Activated naive CD8-positive, alpha-beta T cell (primary cell): ENCODE measurements around the gene IGSF6.
A peak's percentile ranks its signal among the peaks of the same experiment; 100 is the strongest.
"Not testable (repeated sequence)": the region's sequence is repeated elsewhere in the genome, so short reads cannot be mapped to it uniquely, and the experiment has no call there.

ENCODE experiments used
- H3K27ac Mint-ChIP-seq: one replicate; pipeline ENCODE4 v1.8.0; 2021; ENCODE audit warnings: mixed read lengths
- H3K27me3 Mint-ChIP-seq: one replicate; pipeline ENCODE4 v1.8.0; 2021; ENCODE audit warnings: mixed read lengths
- H3K36me3 Mint-ChIP-seq: one replicate; pipeline ENCODE4 v1.8.0; 2021; ENCODE audit warnings: mixed read lengths
- H3K4me1 Mint-ChIP-seq: one replicate; pipeline ENCODE4 v1.8.0; 2021; ENCODE audit warnings: low read depth, mixed read lengths
- H3K4me3 Mint-ChIP-seq: one replicate; pipeline ENCODE4 v1.8.0; 2021; ENCODE audit warnings: mild to moderate bottlenecking, mixed read lengths
- H3K9me3 Mint-ChIP-seq: one replicate; pipeline ENCODE4 v1.8.0; 2021; ENCODE audit warnings: low read depth, mixed read lengths

The IGSF6 gene

DNA sequence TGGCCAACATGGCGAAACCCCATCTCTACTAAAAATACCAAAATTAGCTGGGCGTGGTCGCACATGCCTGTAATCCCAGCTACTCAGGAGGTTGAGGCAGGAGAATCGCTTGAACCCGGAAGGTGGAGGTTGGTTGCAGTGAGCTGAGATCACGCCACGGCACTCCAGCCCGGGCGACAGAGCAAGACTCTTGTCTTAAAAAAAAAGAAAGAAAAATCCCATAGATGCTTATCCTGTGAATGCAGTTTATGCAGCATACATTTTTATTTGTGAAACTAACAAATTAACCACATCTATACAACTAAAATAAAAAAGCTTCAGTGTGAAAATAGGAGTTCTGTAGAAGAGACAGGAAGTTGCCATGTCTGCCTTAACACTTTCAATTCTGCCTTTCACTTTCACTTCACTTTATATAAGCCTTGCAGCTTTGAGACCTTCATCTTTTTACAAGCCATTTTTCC is 7.1 kb downstream of the IGSF6 start:
- Mint-ChIP-seq H3K4me3 (peak overlapping the region; percentile 83), H3K36me3 (peaks cover 3% of the 10 kb centered on the region), H3K4me1 (peaks cover 56% of the 10 kb centered on the region), H3K27ac (peak overlapping the region; percentile 93), H3K27me3 (no peaks in the 10 kb centered on the region), H3K9me3 (no peaks in the 10 kb centered on the region)

DNA sequence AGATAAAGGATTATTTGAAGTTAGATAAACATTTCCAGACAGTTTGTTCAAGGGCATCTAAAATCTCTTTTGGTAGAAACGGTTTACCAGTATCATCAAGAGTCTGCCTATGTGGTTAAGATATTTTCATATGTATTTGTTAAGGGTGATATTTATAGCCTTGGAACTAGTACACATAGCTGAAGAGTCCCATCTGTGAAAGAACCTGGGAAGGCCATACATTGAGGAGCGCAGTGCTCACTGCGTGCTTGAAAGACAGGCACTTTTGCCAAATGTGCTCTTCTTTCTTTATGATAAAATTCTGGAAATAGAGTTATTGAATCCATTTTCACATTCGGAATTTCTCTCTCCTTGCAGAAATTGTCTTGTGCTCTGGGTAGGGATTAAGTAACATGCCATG is 7.7 kb downstream of the IGSF6 start:
- H3K9me3 Mint-ChIP-seq: no peaks in the 10 kb centered on the region
- peaks cover 3% of the 10 kb centered on the region for H3K36me3 Mint-ChIP-seq
- H3K4me1 Mint-ChIP-seq: peaks cover 56% of the 10 kb centered on the region
- peak overlapping the region; percentile 93 for H3K27ac Mint-ChIP-seq
- H3K4me3 Mint-ChIP-seq: peak overlapping the region; percentile 83
- H3K27me3 Mint-ChIP-seq: no peaks in the 10 kb centered on the region

DNA sequence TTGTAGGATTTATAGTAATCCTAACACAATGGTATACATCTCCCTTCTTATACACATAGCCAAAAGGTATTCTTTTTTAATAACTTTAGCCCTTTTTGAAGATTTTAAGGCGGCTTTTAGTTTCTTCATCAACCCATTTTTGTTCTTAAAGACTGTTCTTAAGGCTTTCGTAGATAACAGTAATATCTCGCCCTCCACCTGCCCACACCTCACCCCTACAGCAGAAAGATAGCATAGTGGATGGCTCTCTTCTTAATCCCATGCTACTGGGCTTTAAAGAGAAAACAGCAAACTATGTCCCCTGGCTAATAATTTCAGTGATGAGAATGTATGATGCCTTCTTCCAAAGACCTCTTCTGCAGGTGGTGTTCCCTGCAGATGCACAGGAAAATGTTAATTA is 8.6 kb downstream of the IGSF6 start:
- Mint-ChIP-seq H3K27ac (peak overlapping the region; percentile 22), H3K27me3 (no peaks in the 10 kb centered on the region), H3K4me3 (no peak overlapping the region), H3K9me3 (no peaks in the 10 kb centered on the region), H3K4me1 (peaks cover 60% of the 10 kb centered on the region), H3K36me3 (peaks cover 3% of the 10 kb centered on the region)

DNA sequence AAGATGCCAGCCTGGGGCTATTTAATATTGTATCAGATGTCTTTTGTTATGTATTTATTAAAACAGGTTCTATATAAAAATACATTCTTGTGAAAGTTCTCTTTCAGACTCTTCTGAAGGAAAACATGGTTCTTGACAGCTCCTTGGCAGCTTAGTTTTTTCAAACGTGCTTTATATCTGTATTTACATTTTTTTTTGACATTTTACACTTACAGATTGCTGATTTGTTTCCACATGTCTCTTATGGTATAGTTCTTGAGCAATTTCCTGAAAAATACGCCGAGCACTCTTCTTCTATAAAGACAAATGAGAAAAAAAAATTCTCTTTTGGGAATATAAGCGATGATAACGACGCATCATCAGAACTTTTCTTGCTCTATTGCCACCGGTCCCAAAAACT is 9.5 kb downstream of the IGSF6 start:
- H3K4me3 Mint-ChIP-seq: no peak overlapping the region
- H3K4me1 Mint-ChIP-seq: peaks cover 58% of the 10 kb centered on the region
- peaks cover 3% of the 10 kb centered on the region for H3K36me3 Mint-ChIP-seq
- no peak overlapping the region for H3K27ac Mint-ChIP-seq
- no peaks in the 10 kb centered on the region for H3K9me3 Mint-ChIP-seq
- no peaks in the 10 kb centered on the region for H3K27me3 Mint-ChIP-seq

DNA sequence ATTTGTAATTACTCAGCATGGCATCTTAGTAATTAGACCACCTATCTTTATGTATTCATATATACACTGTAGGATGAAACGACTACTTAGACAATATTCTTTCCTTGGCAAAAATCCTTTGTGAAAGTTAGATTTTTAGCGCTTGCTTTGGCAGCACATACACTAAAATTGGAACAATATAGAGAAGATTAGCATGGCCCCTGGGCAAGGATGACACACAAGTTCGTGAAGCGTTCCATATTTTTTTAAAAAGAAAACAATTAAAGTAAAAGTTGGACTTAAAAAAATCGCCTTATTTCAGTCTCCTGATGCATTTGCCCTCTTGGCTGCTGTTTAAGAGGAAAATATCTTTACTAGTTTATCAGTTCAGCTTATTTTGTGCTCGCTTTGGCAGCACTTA is 10.5 kb downstream of the IGSF6 start:
- Mint-ChIP-seq H3K27me3 (no peaks in the 10 kb centered on the region), H3K27ac (no peak overlapping the region), H3K9me3 (no peaks in the 10 kb centered on the region), H3K4me1 (peaks cover 53% of the 10 kb centered on the region), H3K4me3 (no peak overlapping the region), H3K36me3 (peaks cover under 1% of the 10 kb centered on the region)

DNA sequence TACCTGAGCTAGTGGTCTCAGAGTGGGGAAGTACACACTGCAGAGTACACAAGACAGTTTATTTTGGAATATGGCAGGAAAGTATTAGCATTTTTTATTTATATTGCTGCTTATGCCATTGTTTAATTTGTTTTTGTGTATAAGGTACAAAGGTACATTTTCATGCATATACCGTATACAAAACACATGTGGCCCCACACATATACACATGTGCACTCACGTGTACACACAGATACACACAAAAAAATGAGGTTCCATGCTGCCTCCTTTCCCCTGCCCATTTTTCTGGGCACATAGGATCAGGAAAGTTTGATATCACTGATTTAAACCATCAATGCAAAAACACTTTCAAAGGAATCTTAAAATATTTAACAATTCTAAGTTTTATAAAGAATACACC is 12.9 kb downstream of the IGSF6 start:
- Mint-ChIP-seq H3K36me3 (no peaks in the 10 kb centered on the region), H3K27ac (no peak overlapping the region), H3K4me1 (peaks cover 31% of the 10 kb centered on the region), H3K4me3 (no peak overlapping the region), H3K27me3 (no peaks in the 10 kb centered on the region), H3K9me3 (no peaks in the 10 kb centered on the region)

DNA sequence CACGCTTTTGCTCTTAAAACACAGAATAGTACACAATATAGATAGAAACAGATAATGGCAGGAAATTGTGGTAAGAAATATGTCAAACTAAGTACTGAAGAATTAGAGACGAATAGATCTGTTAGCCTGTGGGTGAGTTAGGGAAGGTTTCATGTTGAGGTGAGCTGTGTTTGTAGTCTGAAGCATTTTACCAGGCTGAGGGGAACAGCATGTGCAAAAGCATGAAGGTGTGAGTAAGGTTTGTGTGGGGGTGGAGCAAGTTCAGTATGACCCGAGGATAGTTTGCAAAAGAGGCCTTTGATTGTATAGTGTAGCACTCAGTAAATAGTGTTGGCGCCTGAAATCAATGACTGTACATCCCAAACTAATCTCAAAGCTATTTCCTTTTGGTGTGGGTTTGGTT is 13.8 kb downstream of the IGSF6 start:
- H3K27ac Mint-ChIP-seq: peak overlapping the region; percentile 31
- H3K4me3 Mint-ChIP-seq: no peak overlapping the region
- peaks cover 24% of the 10 kb centered on the region for H3K4me1 Mint-ChIP-seq
- no peaks in the 10 kb centered on the region for H3K36me3 Mint-ChIP-seq
- no peaks in the 10 kb centered on the region for H3K27me3 Mint-ChIP-seq
- no peaks in the 10 kb centered on the region for H3K9me3 Mint-ChIP-seq

DNA sequence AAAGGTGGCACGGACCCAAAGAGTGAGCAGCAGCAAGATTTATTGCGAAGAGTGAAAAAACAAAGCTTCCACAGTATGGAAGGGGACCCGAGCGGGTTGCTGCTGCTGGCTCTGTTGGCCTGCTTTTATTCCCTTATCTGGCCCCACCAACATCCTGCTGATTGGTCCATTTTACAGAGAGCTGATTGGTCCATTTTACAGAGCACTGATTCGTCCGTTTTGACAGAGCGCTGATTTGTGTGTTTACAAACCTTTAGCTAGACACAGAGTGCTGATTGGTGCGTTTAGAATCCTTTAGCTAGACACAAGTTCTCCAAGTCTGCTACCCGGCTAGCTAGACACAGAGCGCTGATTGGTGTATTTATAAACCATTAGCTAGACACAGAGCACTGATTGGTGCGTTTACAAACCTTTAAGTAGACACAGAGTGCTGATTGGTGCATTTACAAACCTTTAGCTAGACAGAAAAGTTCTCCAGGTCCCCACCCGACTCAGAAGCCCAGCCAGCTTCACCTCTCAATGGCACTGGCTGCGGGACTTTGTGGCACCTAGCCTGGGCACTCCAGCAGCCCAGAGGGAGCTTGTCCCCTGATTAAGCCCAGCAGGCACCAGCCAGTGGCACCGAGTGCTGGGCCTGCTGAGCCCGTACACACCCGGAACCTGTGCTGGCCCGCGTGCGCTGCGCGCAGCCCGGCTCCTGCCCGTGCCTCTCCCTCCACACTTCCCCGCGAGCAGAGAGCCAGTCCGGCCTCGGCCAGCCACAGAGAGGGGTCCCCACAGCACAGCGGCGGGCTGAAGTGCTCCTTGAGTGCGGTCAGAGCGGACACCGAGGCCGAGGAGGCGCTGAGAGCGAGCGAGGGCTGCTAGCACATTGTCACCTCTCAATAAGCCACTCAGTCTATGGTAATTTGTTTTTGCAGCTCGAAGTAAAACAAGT is 15.1 kb downstream of the IGSF6 start:
- Mint-ChIP-seq H3K27ac (peak overlapping the region; percentile 13), H3K4me1 (peaks cover 24% of the 10 kb centered on the region), H3K27me3 (no peaks in the 10 kb centered on the region), H3K36me3 (no peaks in the 10 kb centered on the region), H3K9me3 (no peaks in the 10 kb centered on the region), H3K4me3 (no peak overlapping the region)

DNA sequence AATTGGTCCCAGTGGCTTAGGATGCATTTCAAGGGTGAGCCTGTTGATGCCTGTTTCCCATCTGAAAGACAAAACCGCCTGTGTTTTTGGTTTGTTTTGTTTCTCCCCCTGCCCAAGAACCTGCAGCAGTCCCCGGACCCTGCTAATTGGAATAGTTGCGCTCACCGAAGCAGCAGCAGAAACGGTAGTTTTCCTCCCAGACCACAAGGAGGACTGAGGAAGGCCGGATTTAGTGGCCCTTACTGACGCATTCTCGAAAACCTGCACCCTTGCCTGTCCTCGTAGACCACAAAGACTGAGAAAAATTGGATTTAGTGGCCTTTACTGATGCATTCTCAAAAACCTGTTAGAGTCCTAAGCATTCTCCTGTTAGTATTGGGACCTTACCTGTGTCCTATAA is 16.7 kb downstream of the IGSF6 start:
- H3K4me1 Mint-ChIP-seq: peaks cover 26% of the 10 kb centered on the region
- H3K9me3 Mint-ChIP-seq, H3K4me3 Mint-ChIP-seq, H3K36me3 Mint-ChIP-seq, H3K27ac Mint-ChIP-seq, H3K27me3 Mint-ChIP-seq: not testable (repeated sequence)

DNA sequence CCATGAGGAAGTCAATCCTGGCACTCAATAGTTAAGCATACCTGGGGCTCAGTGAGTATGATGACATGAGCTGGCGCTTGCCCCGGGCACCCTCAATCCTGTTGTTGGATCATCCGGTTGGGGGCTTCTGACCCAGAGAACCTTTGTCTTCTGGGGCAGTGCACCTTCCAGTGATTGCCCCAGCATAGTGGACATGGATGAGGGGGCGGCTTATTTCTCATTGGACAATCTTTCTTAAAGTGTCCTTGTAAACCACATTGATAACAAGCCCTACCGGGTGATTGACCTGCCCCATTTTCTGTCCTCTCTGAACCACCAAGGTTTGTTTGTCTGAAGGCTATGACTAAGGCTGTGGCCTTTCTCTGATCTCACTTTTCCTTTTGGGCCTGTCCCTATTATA is 18.2 kb downstream of the IGSF6 start:
- no peaks in the 10 kb centered on the region for H3K36me3 Mint-ChIP-seq
- H3K27me3 Mint-ChIP-seq: no peaks in the 10 kb centered on the region
- peaks cover 23% of the 10 kb centered on the region for H3K4me1 Mint-ChIP-seq
- H3K4me3 Mint-ChIP-seq: no peak overlapping the region
- H3K9me3 Mint-ChIP-seq: no peaks in the 10 kb centered on the region
- H3K27ac Mint-ChIP-seq: no peak overlapping the region

DNA sequence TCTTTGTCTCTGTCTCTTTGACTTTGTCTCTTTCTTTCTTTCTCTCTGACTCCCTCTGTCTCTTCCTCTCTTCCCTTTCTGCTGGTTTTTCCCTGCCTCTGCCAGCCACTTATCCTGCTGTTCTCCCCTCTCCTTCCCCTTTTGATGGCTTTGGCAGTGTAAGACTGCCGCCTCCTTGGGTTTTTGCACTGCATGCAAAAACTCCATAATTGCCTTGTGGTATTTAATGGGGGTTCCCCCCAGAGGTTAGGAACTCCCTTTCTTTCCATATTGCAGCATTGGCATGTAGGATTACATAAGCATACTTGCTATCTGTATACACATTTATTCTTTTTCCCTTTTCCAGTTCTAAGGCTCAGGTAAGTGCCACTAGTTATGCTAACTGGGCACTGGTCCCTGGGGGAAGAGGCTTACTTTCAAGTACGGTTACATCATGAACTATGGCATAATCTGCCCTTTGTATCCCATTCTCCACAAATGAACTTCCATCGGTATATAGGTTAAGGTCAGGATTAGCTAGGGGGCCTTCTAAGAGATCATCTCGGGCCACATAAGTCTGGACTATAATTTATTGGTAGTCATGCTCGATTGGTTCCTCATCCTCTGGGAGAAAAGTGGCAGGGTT is 20.3 kb downstream of the IGSF6 start:
- not testable (repeated sequence) for H3K9me3 Mint-ChIP-seq, H3K27me3 Mint-ChIP-seq, H3K36me3 Mint-ChIP-seq, H3K4me3 Mint-ChIP-seq
- peaks cover 14% of the 10 kb centered on the region for H3K4me1 Mint-ChIP-seq
- peak overlapping the region; percentile 72 for H3K27ac Mint-ChIP-seq

DNA sequence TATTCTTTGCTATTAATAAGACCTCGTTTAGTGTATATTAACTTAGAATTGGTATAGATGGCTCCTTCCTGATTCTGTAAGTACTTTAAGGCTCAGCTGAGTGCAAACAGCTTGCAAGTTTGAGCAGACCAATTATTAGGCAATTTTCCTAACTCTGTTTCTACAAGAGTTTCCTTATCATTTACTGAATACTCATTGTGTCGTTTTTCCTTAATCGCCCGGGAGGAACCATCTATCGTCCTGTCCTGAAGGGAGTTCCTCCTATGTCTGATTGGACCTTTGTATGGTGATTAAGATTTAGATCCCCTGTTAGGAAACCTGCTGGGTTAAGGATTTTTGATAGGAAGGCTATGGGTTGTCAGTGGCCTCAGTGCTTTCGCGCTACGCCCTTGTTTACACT is 21.0 kb downstream of the IGSF6 start:
- not testable (repeated sequence) for H3K27ac Mint-ChIP-seq, H3K9me3 Mint-ChIP-seq

DNA sequence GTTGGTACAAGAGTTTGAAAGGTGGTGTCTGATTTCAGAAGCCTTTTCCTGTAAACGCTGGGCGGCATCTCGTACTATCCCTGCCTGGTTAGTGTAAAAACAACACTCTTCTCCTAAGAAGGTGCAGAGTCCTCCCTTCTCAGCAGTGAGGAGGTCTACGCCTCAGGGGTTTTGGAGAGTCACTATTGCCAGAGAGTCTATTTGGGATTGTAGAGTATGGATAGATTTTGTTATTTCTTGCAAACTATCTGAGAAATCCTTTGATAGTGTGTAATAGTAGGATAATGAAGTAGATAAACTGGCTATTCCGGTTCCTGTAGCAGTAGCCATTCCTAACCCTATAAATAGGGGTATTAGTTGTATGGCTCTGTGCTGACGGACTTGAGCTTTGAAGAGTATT is 21.5 kb downstream of the IGSF6 start:
- H3K9me3 Mint-ChIP-seq, H3K36me3 Mint-ChIP-seq, H3K27me3 Mint-ChIP-seq, H3K27ac Mint-ChIP-seq, H3K4me3 Mint-ChIP-seq: not testable (repeated sequence)
- H3K4me1 Mint-ChIP-seq: peaks cover 24% of the 10 kb centered on the region

More for the DNA sequence above, 21.0 kb downstream of the IGSF6 start:
- not testable (repeated sequence) for H3K27me3 Mint-ChIP-seq, H3K36me3 Mint-ChIP-seq, H3K4me3 Mint-ChIP-seq
- H3K4me1 Mint-ChIP-seq: peaks cover 21% of the 10 kb centered on the region

DNA sequence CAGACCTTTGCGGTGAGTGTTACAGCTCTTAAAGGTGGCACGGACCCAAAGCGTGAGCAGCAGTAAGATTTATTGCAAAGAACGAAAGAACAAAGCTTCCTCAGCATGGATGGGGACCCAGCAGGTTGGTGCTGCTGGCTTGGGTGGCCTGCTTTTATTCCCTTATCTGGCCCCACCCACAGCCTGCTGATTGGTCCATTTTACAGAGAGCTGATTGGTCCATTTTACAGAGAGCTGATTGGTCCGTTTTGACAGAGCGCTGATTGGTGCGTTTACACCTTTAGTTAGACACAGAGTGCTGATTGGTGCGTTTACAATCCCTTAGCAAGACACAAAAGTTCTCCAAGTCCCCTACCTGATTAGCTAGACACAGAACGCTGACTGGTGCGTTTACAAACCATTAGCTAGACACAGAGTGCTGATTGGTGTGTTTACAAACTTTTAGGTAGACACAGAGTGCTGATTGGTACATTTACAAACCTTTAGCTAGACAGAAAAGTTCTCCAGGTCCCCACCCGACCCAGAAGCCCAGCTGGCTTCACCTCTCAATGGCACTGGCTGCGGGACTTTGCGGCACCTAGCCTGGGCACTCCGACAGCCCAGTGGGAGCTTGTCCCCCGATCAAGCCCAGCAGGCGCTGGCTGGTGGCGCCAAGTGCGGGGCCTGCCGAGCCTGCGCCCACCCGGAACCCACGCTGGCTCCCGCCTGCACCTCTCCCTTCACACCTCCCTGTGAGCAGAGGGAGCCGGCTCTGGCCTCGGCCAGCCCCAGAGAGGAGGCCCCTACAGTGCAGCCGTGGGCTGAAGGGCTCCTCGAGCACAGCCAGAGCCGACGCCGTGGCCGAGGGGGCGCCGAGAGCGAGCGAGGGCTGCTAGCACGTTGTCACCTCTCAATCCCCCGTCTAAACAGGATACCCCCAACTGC is 22.5 kb downstream of the IGSF6 start:
- H3K36me3 Mint-ChIP-seq, H3K27me3 Mint-ChIP-seq, H3K9me3 Mint-ChIP-seq, H3K27ac Mint-ChIP-seq, H3K4me3 Mint-ChIP-seq: not testable (repeated sequence)
- peaks cover 29% of the 10 kb centered on the region for H3K4me1 Mint-ChIP-seq

DNA sequence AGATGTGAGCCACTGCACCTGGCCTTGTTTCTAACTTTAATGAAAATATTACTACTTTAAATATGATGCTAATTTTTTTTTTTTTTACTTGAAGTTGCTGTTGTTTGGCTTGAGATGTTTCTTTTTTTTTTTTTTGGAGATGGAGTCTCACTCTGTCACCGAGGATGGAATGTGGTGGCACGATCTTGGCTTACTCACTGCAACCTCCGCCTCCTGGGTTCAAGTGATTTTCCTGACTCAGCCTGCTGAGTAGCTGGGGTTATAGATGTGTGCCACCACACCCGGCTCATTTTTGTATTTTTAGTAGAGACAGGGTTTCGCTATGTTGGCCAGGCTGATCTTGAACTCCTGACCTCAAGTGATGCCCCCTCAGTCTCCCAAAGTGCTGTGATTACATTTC is 23.6 kb downstream of the IGSF6 start:
- Mint-ChIP-seq H3K36me3 (peaks cover 9% of the 10 kb centered on the region), H3K9me3 (no peaks in the 10 kb centered on the region), H3K4me1 (peaks cover 34% of the 10 kb centered on the region), H3K27ac (no peak overlapping the region), H3K27me3 (no peaks in the 10 kb centered on the region), H3K4me3 (no peak overlapping the region)
